Left kidney (tissue), 2 donors: Measurements from ENCODE around the gene CERT1. TPM values are rescaled to one million over a fixed set of nuclear protein-coding genes. Genes with fewer than 3 reads are reported as not detected.

Source experiments
- DNase-seq: peaks from one replicate; pipeline ENCODE4 v3.0.0-alpha.2; 2013
- polyA plus RNA-seq: library from polyadenylated mRNA; unstranded; fragments of 120-200 nt; gene quantifications from one replicate; pipeline ENCODE4 v1.2.1, GENCODE V29; 2013; ENCODE audit not compliant: insufficient read length

CERT1 gene
- polyA plus RNA-seq, 1 donor = 63.7 TPM

GRCh38 chr5:75395277-75395676 lies 116.2 kb downstream of the CERT1 start:
- DNase-seq = no peak

GRCh38 chr5:75389430-75389829 lies 122.0 kb downstream of the CERT1 start:
- no peak for DNase-seq

DNA sequence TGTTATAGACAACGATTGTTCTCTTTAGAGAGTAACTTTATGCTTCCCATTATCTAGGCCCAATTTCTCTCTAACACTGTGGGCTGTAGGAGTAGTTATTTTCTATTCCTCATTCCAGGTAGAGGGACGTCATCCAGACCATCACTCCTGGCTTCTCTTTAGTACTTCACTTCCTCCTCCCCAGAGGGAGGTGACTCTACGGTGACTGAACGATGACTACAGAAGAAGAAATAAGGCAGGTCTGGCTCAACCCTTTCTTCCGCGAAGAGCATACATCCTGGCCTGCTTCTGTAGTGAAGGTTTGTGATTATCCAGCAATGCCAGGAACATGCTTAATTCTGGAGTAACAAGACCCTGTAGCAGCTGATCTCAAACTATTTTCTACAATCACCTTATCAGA lies 123.6 kb downstream of the CERT1 start:
- DNase-seq = no peak

DNA sequence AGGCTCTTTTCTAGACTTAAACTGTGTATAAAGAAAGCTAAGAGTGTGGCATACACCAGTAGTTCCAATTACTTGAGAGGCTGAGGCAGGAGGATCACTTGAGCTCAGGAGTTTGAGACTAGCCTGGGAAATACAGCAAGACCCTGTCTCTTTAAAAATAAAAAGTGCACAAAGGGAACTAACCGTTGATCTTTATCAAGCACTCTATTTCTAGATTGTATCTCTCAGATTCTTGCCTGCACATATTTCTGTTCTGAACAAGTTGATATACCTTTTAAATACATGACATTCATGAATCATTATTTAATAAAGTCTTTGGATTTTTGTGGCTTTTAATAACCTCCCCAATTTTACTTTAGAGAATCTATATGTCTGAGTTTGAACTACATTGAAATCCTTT lies 127.2 kb downstream of the CERT1 start:
- DNase-seq = no peak

GRCh38 chr5:75381456-75381855 lies 130.0 kb downstream of the CERT1 start:
- no peak for DNase-seq

DNA sequence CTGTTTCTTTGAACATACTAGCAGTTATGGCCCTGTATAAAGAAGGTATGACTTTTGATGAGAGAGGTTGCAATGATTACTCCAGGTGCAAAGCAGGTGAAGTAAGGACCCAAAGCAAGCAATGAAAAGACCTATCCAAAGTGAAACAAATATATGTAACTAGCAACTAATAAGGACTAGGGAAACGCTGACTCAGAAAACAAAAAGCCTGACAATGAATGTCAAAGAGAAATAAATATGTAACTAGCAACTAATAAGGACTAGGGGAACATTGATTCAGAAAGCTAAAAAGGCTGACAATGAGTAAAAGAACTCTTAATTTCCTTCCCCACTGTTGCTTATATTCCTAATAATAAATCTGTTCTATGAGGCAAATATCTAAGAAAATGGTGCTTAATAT lies 131.3 kb downstream of the CERT1 start:
- DNase-seq = no peak

GRCh38 chr5:75375414-75375813 lies 136.0 kb downstream of the CERT1 start:
- DNase-seq = no peak

- DNase-seq = no peak
Observed at GRCh38 chr5:75374394-75374814, 137.0 kb downstream of the CERT1 start.

DNA sequence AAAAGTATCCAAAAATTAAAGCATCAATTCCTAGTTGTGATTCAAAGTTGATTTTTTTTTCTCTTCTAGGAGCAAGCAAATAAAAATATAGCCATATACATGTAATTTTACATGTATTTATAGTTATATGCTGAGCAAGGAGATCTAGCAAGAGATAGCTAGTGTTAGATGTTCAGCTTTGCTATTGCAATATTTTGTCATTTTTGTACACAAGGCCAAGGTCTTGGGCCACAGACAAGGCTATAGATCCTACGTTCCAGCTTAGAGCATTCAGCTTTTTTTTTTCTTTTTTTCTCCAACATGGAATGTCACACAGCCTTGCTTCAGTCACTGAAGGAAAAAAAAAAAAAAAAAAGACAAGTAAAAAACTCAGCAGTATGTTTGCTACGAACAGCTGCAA lies 137.6 kb downstream of the CERT1 start:
- peak; percentile 2 for DNase-seq

DNA sequence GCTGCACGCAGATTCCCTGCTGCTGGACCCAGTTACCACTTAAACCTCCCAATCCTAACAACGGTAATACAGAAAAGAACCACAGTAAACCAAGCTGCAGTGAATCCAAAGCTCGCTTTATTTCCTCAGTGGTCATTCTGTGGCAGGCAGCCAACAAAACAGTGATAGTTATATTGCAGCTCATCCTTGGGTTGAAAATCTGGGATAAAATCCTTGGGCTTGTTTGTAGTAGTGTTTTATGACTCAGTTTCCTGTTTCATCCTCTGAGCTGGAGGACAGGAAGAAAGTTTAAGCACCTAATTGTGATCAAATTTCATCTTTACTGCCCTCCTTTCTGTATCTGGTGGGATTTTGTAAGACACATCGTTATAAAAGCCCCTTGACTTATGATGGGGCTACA lies 143.0 kb downstream of the CERT1 start:
- no peak for DNase-seq

GRCh38 chr5:75367401-75367800 lies 144.0 kb downstream of the CERT1 start:
- DNase-seq = no peak

DNA sequence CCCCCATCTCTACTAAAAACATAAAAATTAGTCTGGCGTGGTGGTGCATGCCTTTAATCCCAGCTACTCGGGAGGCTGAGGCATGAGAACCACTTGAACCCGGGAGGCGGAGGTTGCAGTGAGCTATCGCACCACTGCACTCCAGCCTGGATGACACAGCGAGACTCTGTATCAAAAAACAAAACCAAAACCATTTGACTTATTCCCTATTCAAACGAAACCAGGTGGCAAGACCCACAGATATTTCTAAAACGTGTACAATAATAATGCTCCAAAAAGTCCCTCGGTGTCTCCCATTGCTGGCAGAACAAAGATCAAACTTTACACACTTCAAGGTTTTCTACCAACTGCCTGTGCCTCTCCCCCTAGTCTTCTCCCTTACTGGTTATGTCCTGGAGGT lies 144.6 kb downstream of the CERT1 start:
- no peak for DNase-seq

DNA sequence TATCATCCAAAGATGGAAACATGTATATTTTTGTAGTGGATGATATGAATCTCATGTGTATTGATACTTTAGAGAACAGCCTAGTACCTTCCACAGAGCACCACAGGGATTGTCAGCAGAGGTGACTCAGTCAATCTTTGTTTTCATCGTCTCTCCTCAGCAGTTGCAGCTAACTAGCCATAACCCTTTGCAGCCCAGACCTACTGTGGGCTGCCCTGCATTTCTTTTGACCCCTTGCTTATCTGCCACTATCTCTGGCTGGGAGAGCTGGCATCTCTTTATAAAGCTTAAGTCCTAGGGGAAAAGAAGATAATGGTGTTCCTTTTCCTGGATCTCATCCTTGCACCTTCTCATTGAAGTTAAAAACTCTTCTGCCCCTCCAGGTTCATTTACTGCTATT lies 145.7 kb downstream of the CERT1 start:
- no peak for DNase-seq

DNA sequence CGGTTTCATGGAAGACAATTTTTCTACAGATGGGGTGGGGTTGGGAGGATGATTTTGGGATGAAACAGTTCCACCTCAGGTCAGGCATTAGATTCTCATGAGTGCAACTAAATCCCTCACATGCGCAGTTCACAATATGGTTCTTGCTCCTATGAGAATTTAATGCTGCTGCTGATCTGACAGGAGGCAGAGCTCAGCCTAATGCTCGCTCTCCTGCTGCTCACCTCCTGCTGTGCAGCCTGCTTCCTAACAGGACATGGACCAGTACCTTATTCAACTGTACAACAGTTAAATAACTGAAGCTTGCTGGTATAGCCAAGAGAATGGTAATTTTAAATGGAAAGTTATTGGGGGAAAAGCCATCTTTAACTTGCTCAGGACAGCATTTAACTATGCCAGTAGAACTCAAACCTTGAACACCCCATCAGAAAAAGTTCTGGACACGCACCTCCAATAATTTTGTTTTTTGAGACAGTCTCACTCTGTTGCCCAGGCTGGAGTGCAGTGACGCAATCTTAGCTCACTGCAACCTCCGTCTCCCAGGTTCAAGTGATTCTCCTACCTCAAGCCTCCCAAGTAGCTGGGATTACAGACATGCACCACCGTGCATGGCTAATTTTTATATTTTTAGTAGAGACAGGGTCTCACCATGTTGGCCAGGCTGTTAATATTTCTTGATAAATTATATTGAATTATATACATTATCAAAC lies 146.7 kb downstream of the CERT1 start:
- DNase-seq = no peak

GRCh38 chr5:75363726-75364495 lies 147.5 kb downstream of the CERT1 start:
- DNase-seq = no peak

DNA sequence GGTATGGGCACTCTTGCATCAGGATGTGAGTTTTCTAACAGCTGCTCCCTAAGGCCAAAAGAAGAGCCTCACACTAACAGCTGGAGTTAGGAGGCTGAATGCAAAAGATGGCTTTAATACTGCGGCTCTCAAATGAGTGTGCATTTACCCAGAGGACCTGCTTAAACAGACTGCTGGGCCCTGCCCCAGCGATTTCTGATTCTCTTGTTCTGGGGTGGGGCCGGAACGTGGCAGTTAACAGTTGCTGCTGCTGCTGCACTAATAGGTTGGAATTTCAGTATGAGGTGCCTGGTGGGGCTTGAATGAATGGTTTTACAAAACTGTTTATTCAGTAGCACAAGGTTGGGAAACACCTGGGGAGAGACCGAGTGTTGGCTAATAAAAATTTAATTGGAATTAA lies 148.3 kb downstream of the CERT1 start:
- no peak for DNase-seq

DNA sequence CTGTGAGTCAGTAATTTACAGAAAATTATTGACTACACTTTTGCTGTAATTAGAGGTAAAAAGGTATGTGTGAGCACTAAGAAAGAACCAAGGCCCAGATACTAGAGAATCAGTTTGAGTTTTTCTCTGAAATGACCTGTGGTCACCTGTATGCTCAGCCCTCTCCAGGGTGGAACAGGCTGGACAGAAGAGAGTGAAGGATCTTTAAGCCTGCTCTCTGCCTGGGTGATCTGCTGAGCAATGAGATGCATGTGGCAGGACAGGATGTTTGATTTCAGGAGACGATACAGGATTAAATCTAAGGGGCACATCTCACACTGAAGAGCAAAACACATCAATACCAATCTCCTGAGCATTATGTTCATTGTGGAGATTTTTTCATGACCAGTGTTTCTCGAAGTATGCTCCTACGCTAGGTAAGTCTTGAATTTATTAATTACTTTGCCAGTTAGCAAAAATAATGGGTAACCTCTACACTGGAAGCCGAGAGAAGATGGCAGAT lies 148.9 kb downstream of the CERT1 start:
- no peak for DNase-seq

DNA sequence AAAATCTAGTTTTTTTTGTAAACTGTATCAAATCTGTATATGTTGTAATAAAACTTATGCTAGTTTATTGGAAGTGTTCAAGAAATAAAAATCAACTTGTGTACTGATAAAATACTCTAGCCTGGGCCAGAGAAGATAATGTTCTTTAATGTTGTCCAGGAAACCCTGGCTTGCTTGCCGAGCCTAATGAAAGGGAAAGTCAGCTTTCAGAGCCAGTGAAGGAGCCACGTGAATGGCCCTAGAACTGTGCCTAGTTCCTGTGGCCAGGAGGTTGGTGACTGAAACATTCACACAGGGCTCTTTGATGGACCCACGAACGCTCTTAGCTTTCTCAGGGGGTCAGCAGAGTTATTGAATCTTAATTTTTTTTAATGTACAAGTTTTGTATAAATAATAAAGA lies 150.1 kb downstream of the CERT1 start:
- no peak for DNase-seq

DNA sequence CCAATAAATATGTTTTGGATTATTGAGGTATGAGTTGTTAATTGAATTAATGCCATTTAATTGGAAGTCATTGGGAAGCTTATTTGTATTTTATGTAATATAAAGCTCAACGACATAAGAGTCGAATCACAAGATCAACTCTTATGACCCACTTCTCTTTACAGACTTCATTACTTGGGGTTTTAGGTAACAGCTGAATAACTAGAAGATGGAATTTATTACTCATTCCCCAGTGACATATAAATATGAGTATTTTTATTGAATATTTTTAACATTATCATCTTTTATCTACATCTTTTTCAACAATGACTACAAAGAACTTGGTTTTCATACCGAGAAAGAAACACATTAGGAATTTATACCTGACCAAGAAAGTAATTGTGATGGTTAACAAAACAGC lies 153.3 kb downstream of the CERT1 start:
- DNase-seq = no peak

GRCh38 chr5:75356719-75357118 lies 154.7 kb downstream of the CERT1 start:
- DNase-seq = no peak

DNA sequence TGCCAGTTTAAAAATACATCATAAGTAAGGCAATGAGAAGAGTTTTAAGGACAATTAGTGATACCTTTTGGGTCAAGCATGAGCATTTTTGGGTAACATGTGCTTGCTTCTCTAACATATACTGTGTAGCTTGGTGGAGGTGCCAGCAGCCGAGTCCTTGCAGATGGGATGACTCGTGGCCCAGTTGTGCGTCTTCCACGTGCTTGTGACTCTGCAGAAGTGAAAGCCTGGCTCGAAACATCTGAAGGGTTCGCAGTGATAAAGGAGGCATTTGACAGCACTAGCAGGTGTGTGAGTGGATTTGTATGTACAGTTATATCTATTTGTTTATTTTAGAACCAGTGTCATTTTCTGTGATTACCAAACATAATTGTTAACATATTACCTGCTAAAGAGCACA lies 156.2 kb downstream of the CERT1 start:
- no peak for DNase-seq

DNA sequence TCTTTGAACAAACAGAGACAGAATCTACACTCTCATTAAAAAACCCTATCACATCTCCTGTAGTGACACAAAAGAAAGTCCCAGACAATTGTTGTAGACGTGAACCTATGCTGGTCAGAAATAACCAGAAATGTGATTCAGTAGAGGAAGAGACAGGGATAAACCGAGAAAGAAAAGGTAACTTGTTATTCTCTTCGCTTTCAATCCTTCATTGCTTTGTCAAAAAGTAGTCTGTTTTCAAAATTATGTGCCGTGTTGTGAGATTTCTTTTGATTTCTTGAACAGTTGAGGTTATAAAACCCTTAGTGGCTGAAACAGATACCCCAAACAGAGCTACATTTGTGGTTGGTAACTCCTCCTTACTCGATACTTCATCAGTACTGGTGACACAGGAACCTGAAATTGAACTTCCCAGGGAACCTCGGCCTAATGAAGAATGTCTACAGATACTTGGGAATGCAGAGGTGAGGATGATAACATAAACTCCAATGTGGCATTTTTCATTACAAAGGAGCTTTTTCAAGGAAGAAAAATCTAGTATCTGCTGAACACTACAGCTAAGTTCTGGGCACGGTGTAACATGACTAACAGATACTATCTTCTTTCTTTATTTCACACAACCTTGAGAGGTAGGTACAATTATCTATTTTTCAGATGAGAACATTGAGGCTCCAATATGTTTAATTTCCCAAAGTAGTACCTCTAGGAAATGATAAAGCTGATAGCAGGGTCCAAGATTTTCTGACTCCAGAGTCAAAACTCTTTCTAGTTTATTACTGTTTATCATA lies 160.1 kb downstream of the CERT1 start:
- DNase-seq = no peak

GRCh38 chr5:75349663-75350062 lies 161.8 kb downstream of the CERT1 start:
- no peak for DNase-seq
